OCI-LY3 (cell line): Measurements from ENCODE around the gene RUNX2.

ENCODE experiments used
- H2AFZ ChIP-seq: fragments of 200-600, 300-600 bp; shearing (Covaris generic); 2 replicates; pipeline ENCODE4 v1.6.0; 2014; ENCODE audit warnings: antibody characterized with exemption, low read depth, low read length
- H3K27ac ChIP-seq: fragments of 200-600, 300-600 bp; sonication (generic); 2 replicates; pipeline ENCODE4 v1.5.1; 2014; ENCODE audit warnings: mild to moderate bottlenecking, low read length, moderate library complexity, mixed read lengths
- H3K27me3 ChIP-seq: fragments of 200-600, 300-600 bp; sonication (generic); 2 replicates; pipeline ENCODE4 v1.6.1; 2014; ENCODE audit warnings: low read depth, low read length, mixed read lengths
- H3K36me3 ChIP-seq: fragments of 200-600, 300-600 bp; sonication (generic); replicated peaks from 2 replicates; pipeline ENCODE3; 2014; ENCODE audit warnings: low read depth, low read length, mixed read lengths
- H3K4me1 ChIP-seq: fragments of 300-600, 200-600 bp; sonication (generic); 2 replicates; pipeline ENCODE4 v1.6.1; 2014; ENCODE audit warnings: low read length, mixed read lengths
- H3K4me2 ChIP-seq: fragments of 200-600, 300-600 bp; sonication (generic); 2 replicates; pipeline ENCODE4 v1.6.1; 2014; ENCODE audit warnings: low read length, mixed read lengths
- H3K4me3 ChIP-seq: fragments of 300-600, 200-600 bp; sonication (generic); 2 replicates; pipeline ENCODE4 v1.5.1; 2014; ENCODE audit warnings: antibody characterized with exemption, mild to moderate bottlenecking, low read length, moderate library complexity
- H3K79me2 ChIP-seq: fragments of 300-600, 200-600 bp; shearing (Covaris generic); 2 replicates; pipeline ENCODE4 v1.6.1; 2014; ENCODE audit warnings: mild to moderate bottlenecking, low read length, mixed read lengths
- H3K9ac ChIP-seq: fragments of 300-600, 200-600 bp; shearing (Covaris generic); 2 replicates; pipeline ENCODE4 v1.6.0; 2014; ENCODE audit warnings: mild to moderate bottlenecking, low read length, moderate library complexity
- H3K9me3 ChIP-seq: fragments of 200-600, 300-600 bp; shearing (Covaris generic); 2 replicates; pipeline ENCODE4 v1.6.1; 2014; ENCODE audit warnings: low read length, mixed read lengths; ENCODE audit not compliant: insufficient read depth
- H4K20me1 ChIP-seq: fragments of 200-600, 300-600 bp; sonication (generic); 2 replicates; pipeline ENCODE4 v1.6.1; 2016; ENCODE audit warnings: low read length, mixed read lengths; ENCODE audit not compliant: insufficient read depth
- CTCF ChIP-seq: fragments of 200-600, 300-600 bp; sonication (generic); IDR thresholded peaks from 2 replicates; pipeline ENCODE4 v1.5.1; 2014; ENCODE audit warnings: antibody characterized with exemption, low read length, low read depth
- EZH2phosphoT487 ChIP-seq: fragments of 200-600 bp; shearing (Covaris generic); IDR thresholded peaks from 2 replicates; pipeline ENCODE4 v1.6.1; 2018; ENCODE audit warnings: antibody characterized with exemption, mixed run types, low read depth

Gene RUNX2

GRCh38 chr6:45400021-45400420, 71.9 kb downstream of the RUNX2 start:
- no peak overlapping the region for H3K4me3 ChIP-seq
- no peaks in the 10 kb centered on the region for H3K4me1 ChIP-seq
- no peak overlapping the region for H3K27ac ChIP-seq
- H3K9ac ChIP-seq = no peak overlapping the region
- H3K9me3 ChIP-seq = no peaks in the 10 kb centered on the region
- H3K79me2 ChIP-seq = no peaks in the 10 kb centered on the region
- TF ChIP-seq CTCF (no peak), EZH2phosphoT487 (no peak)
- peaks cover 23% of the 10 kb centered on the region for H3K27me3 ChIP-seq
- H4K20me1 ChIP-seq = no peaks in the 10 kb centered on the region
- H3K36me3 ChIP-seq = no peaks in the 10 kb centered on the region
- no peak overlapping the region for H3K4me2 ChIP-seq
- no peak overlapping the region for H2AFZ ChIP-seq

GRCh38 chr6:45411959-45412358, 83.8 kb downstream of the RUNX2 start:
- Histone ChIP-seq H3K9ac (no peak overlapping the region), H3K9me3 (no peaks in the 10 kb centered on the region), H3K36me3 (no peaks in the 10 kb centered on the region), H4K20me1 (no peaks in the 10 kb centered on the region), H2AFZ (no peak overlapping the region), H3K4me3 (no peak overlapping the region), H3K79me2 (no peaks in the 10 kb centered on the region), H3K4me2 (no peak overlapping the region), H3K27ac (no peak overlapping the region), H3K4me1 (peaks cover 21% of the 10 kb centered on the region), H3K27me3 (peaks cover 40% of the 10 kb centered on the region)
- TF ChIP-seq CTCF (no peak), EZH2phosphoT487 (no peak)

GRCh38 chr6:45415315-45415714, 87.2 kb downstream of the RUNX2 start:
- Histone ChIP-seq H3K27ac (no peak overlapping the region), H3K9ac (no peak overlapping the region), H2AFZ (no peak overlapping the region), H4K20me1 (no peaks in the 10 kb centered on the region), H3K9me3 (no peaks in the 10 kb centered on the region), H3K4me3 (peak overlapping the region; percentile 33), H3K36me3 (no peaks in the 10 kb centered on the region), H3K79me2 (no peaks in the 10 kb centered on the region), H3K27me3 (peaks cover 62% of the 10 kb centered on the region), H3K4me1 (peaks cover 31% of the 10 kb centered on the region), H3K4me2 (peak overlapping the region; percentile 53)
- TF ChIP-seq CTCF = no peak

- Histone ChIP-seq H3K4me2 (peak overlapping the region; percentile 53), H3K9ac (no peak overlapping the region), H2AFZ (no peak overlapping the region), H3K36me3 (no peaks in the 10 kb centered on the region), H4K20me1 (no peaks in the 10 kb centered on the region; the same call in 1 of the 2 replicates), H3K27me3 (peaks cover 62% of the 10 kb centered on the region), H3K4me3 (peak overlapping the region; percentile 33), H3K79me2 (no peaks in the 10 kb centered on the region), H3K9me3 (no peaks in the 10 kb centered on the region), H3K4me1 (peaks cover 31% of the 10 kb centered on the region), H3K27ac (no peak overlapping the region)
- TF ChIP-seq CTCF (no peak), EZH2phosphoT487 (no peak)
Measured at GRCh38 chr6:45415788-45416518, 87.8 kb downstream of the RUNX2 start.
